ENCODE data around the gene BABAM2. TPM values are rescaled to one million over a fixed set of nuclear protein-coding genes. Genes with fewer than 3 reads are reported as not detected.
A peak's percentile ranks its signal among the peaks of the same experiment; 100 is the strongest.
"Not testable (repeated sequence)": the region's sequence is repeated elsewhere in the genome, so short reads cannot be mapped to it uniquely, and the experiment has no call there.

The BABAM2 gene
- total and polyA plus RNA-seq, 2 experiments from 2014 or later, result 28.8 to 43.6 TPM

DNA sequence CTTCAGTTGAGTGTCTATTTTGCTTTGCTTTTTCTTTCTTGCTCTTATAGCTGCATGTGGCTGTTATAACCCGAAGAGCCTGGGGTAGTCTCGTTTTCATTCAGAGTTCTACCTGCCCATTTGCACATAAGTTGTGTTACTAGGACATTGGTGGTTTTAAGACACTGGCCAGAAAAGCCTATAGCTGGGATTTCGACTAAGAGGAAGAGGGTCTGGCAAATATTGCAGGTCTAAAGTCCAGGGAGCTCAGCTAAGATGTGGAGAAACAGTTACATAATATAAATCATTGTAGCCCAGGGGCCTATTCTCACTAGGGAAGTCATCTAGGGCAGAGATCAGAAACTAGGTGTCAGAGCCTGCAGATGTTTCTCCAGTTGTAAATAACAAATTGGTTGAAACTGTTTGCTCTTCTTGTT, 120.8 kb downstream of the BABAM2 start:
- Histone ChIP-seq H3K4me2 (no peak overlapping the region), H3K4me3 (no peak overlapping the region), H2AFZ (no peak overlapping the region), H3K9me3 (ENCODE audit: low read depth) (no peaks in the 10 kb centered on the region), H3K27me3 (no peaks in the 10 kb centered on the region), H3K27ac (no peak overlapping the region), H3K9me2 (replicated peaks; ENCODE audit: insufficient read depth) (no peaks in the 10 kb centered on the region), H4K20me1 (ENCODE audit: insufficient read depth, poor library complexity, severe bottlenecking) (no peaks in the 10 kb centered on the region), H3K4me1 (ENCODE audit: insufficient read depth) (no peaks in the 10 kb centered on the region), H3K79me2 (no peaks in the 10 kb centered on the region), H3K36me3 (replicated peaks; ENCODE audit: insufficient read depth, low read depth) (no peaks in the 10 kb centered on the region)
- peak; percentile 8 for DNase-seq (ENCODE audit: low spot score)
- WGBS (ENCODE audit: low lambda C conversion rate, missing lambda C conversion rate), result 76% methylated on average over 3 of the region's 3 CpGs
- TF ChIP-seq EZH2 (IDR thresholded peaks at IDR 0.05; ENCODE audit: borderline replicate concordance) (no peak), EZH2phosphoT487 (IDR thresholded peaks at IDR 0.05; ENCODE audit: low read depth, severe bottlenecking, unreplicated experiment) (no peak)
- TF ChIP-seq, protein P1, sequence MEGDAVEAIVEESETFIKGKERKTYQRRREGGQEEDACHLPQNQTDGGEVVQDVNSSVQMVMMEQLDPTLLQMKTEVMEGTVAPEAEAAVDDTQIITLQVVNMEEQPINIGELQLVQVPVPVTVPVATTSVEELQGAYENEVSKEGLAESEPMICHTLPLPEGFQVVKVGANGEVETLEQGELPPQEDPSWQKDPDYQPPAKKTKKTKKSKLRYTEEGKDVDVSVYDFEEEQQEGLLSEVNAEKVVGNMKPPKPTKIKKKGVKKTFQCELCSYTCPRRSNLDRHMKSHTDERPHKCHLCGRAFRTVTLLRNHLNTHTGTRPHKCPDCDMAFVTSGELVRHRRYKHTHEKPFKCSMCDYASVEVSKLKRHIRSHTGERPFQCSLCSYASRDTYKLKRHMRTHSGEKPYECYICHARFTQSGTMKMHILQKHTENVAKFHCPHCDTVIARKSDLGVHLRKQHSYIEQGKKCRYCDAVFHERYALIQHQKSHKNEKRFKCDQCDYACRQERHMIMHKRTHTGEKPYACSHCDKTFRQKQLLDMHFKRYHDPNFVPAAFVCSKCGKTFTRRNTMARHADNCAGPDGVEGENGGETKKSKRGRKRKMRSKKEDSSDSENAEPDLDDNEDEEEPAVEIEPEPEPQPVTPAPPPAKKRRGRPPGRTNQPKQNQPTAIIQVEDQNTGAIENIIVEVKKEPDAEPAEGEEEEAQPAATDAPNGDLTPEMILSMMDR (IDR thresholded peaks at IDR 0.05; ENCODE audit: poor library complexity), result no peak

DNA sequence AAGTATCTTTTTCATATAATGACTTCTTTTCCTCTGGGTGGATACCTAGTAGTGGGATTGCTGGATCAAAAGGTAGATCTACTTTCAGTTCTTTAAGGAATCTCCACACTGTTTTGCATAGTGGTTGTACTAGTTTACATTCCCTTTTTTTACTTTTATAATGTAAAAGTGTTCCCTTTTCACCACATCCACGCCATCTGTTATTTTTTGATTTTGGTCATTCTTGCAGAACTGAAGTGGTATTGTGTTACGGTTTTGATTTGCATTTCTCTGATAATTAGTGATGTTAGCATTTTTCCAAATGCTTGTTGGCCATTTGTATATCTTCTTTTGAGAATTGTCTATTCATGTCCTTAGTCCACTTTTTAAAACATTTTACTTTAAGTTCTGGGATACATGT, 127.9 kb downstream of the BABAM2 start:
- H3K9me2 ChIP-seq (replicated peaks; ENCODE audit: insufficient read depth); H2AFZ ChIP-seq; H3K9me3 ChIP-seq (ENCODE audit: low read depth); H4K20me1 ChIP-seq (ENCODE audit: insufficient read depth, poor library complexity, severe bottlenecking); H3K36me3 ChIP-seq (replicated peaks; ENCODE audit: insufficient read depth, low read depth); H3K79me2 ChIP-seq; H3K4me2 ChIP-seq; H3K4me3 ChIP-seq; H3K27me3 ChIP-seq; H3K4me1 ChIP-seq (ENCODE audit: insufficient read depth); H3K27ac ChIP-seq; DNase-seq (ENCODE audit: low spot score): not testable (repeated sequence)
- WGBS (ENCODE audit: low lambda C conversion rate, missing lambda C conversion rate), result 97% methylated on average over 2 of the region's 2 CpGs

DNA sequence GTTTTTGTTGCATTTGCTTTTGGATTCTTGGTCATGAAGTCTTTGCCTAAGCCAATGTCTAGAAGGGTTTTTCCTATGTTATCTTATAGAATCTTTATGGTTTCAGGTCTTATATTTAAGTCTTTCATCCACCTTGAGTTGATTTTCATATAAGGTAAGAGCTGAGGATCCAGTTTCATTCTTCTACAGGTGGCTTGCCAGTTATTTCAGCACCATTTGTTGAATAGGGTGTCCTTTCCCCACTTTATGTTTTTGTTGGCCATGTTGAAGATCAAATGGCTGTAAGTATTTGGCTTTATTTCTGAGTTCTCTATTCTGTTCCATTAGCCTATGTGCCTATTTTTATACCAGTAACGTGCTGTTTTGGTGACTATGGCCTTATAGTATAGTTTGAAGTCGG, 129.0 kb downstream of the BABAM2 start:
- H3K4me2 ChIP-seq; H4K20me1 ChIP-seq (ENCODE audit: insufficient read depth, poor library complexity, severe bottlenecking); H3K27ac ChIP-seq; DNase-seq (ENCODE audit: low spot score); H3K36me3 ChIP-seq (replicated peaks; ENCODE audit: insufficient read depth, low read depth); H3K4me3 ChIP-seq; H3K27me3 ChIP-seq; H3K79me2 ChIP-seq; H3K9me2 ChIP-seq (replicated peaks; ENCODE audit: insufficient read depth); H3K4me1 ChIP-seq (ENCODE audit: insufficient read depth); H2AFZ ChIP-seq; H3K9me3 ChIP-seq (ENCODE audit: low read depth): not testable (repeated sequence)
- WGBS (ENCODE audit: low lambda C conversion rate, missing lambda C conversion rate), result 97% methylated on average over 2 of the region's 2 CpGs

GRCh38 chr2:28021898-28022297, 131.4 kb downstream of the BABAM2 start:
- Histone ChIP-seq H3K27ac (no peak overlapping the region), H4K20me1 (ENCODE audit: insufficient read depth, poor library complexity, severe bottlenecking) (no peaks in the 10 kb centered on the region), H3K27me3 (no peaks in the 10 kb centered on the region), H3K79me2 (no peaks in the 10 kb centered on the region), H3K4me1 (ENCODE audit: insufficient read depth) (no peaks in the 10 kb centered on the region), H3K36me3 (replicated peaks; ENCODE audit: insufficient read depth, low read depth) (no peaks in the 10 kb centered on the region), H3K9me3 (ENCODE audit: low read depth) (no peaks in the 10 kb centered on the region), H3K4me2 (no peak overlapping the region), H3K9me2 (replicated peaks; ENCODE audit: insufficient read depth) (no peaks in the 10 kb centered on the region), H3K4me3 (no peak overlapping the region), H2AFZ (no peak overlapping the region)
- DNase-seq (ENCODE audit: low spot score), result no peak
- no peak for TF ChIP-seq EZH2 (IDR thresholded peaks at IDR 0.05; ENCODE audit: borderline replicate concordance)
- TF ChIP-seq, protein P1 (IDR thresholded peaks at IDR 0.05; ENCODE audit: poor library complexity), result no peak
- WGBS (ENCODE audit: low lambda C conversion rate, missing lambda C conversion rate), result 94% methylated on average over 9 of the region's 9 CpGs

GRCh38 chr2:28025123-28025522, 134.6 kb downstream of the BABAM2 start:
- H2AFZ ChIP-seq, result no peak overlapping the region
- no peak overlapping the region for H3K4me2 ChIP-seq
- WGBS (ENCODE audit: low lambda C conversion rate, missing lambda C conversion rate), result 95% methylated on average over 4 of the region's 4 CpGs
- no peaks in the 10 kb centered on the region for H3K9me2 ChIP-seq (replicated peaks; ENCODE audit: insufficient read depth)
- no peaks in the 10 kb centered on the region for H3K79me2 ChIP-seq
- no peaks in the 10 kb centered on the region for H3K27me3 ChIP-seq
- no peaks in the 10 kb centered on the region for H3K36me3 ChIP-seq (replicated peaks; ENCODE audit: insufficient read depth, low read depth)
- TF ChIP-seq EZH2 (IDR thresholded peaks at IDR 0.05; ENCODE audit: borderline replicate concordance) (no peak), EZH2phosphoT487 (IDR thresholded peaks at IDR 0.05; ENCODE audit: low read depth, severe bottlenecking, unreplicated experiment) (no peak)
- TF ChIP-seq, protein P1 (IDR thresholded peaks at IDR 0.05; ENCODE audit: poor library complexity), result no peak
- H3K4me1 ChIP-seq (ENCODE audit: insufficient read depth), result no peaks in the 10 kb centered on the region
- no peak overlapping the region for H3K4me3 ChIP-seq
- no peaks in the 10 kb centered on the region for H4K20me1 ChIP-seq (ENCODE audit: insufficient read depth, poor library complexity, severe bottlenecking)
- no peak for DNase-seq (ENCODE audit: low spot score)
- H3K9me3 ChIP-seq (ENCODE audit: low read depth), result no peaks in the 10 kb centered on the region
- H3K27ac ChIP-seq, result no peak overlapping the region

DNA sequence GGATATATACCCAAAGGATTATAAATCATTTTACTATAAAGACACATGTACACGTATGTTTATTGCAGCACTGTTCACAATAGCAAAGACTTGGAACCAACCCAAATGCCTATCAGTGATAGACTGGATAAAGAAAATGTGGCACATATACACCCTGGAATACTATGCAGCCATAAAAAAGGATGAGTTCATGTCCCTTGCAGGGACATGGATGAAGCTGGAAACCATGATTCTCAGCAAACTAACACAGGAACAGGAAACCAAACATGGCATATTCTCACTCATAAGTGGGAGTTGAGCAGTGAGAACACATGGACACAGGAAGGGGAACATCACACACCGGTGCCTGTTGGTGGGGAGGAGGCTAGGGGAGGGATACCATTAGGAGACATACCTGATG, 135.7 kb downstream of the BABAM2 start:
- H3K36me3 ChIP-seq (replicated peaks; ENCODE audit: insufficient read depth, low read depth); H3K9me2 ChIP-seq (replicated peaks; ENCODE audit: insufficient read depth); H3K9me3 ChIP-seq (ENCODE audit: low read depth); H3K27ac ChIP-seq; H4K20me1 ChIP-seq (ENCODE audit: insufficient read depth, poor library complexity, severe bottlenecking); H3K4me2 ChIP-seq; DNase-seq (ENCODE audit: low spot score); H2AFZ ChIP-seq; H3K4me1 ChIP-seq (ENCODE audit: insufficient read depth); H3K79me2 ChIP-seq; H3K4me3 ChIP-seq; H3K27me3 ChIP-seq: not testable (repeated sequence)
- 95% methylated on average over 2 of the region's 2 CpGs for WGBS (ENCODE audit: low lambda C conversion rate, missing lambda C conversion rate)

All from hepatocyte (in vitro differentiated cells).